ENCODE results near the gene PMFBP1.

DNA sequence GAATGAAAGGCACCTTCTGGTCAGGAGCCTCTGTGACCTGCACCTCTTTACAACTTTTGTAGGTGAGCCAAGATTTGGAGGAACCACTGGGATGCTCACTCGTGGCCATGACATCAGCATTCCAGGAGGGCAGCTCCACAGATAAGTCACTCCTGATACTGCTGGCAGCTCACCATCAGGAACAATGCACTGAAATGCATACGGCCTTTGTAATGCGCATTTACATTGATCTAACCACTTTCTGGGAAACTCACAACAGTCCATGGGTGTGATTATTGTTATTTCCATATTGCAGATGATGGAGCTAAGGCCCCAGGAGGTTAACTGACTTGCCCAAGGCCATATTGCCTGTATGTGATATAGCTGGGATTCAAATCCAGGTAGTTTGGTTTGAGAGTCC lies 34.3 kb upstream of the PMFBP1 start:
- TF ChIP-seq, protein P1, sequence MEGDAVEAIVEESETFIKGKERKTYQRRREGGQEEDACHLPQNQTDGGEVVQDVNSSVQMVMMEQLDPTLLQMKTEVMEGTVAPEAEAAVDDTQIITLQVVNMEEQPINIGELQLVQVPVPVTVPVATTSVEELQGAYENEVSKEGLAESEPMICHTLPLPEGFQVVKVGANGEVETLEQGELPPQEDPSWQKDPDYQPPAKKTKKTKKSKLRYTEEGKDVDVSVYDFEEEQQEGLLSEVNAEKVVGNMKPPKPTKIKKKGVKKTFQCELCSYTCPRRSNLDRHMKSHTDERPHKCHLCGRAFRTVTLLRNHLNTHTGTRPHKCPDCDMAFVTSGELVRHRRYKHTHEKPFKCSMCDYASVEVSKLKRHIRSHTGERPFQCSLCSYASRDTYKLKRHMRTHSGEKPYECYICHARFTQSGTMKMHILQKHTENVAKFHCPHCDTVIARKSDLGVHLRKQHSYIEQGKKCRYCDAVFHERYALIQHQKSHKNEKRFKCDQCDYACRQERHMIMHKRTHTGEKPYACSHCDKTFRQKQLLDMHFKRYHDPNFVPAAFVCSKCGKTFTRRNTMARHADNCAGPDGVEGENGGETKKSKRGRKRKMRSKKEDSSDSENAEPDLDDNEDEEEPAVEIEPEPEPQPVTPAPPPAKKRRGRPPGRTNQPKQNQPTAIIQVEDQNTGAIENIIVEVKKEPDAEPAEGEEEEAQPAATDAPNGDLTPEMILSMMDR (IDR thresholded peaks at IDR 0.05; ENCODE audit: low read length): no peak
- TF ChIP-seq EZH2 (IDR thresholded peaks at IDR 0.05; ENCODE audit: borderline replicate concordance, low read length): no peak
